Ovary (tissue), 9 donors: Measurements from ENCODE around the gene PLEKHH2. TPM values are rescaled to one million over a fixed set of nuclear protein-coding genes. Genes with fewer than 3 reads are reported as not detected.
A peak's percentile ranks its signal among the peaks of the same experiment; 100 is the strongest.
"Not testable (repeated sequence)": the region's sequence is repeated elsewhere in the genome, so short reads cannot be mapped to it uniquely, and the experiment has no call there.

Source experiments
- DNase-seq, 5 donors: peaks; one replicate each; pipeline ENCODE4 v3.0.0-alpha.2; 2019 to 2020
- H3K27ac ChIP-seq, 2 donors: fragments of 200-600 bp; one replicate each; pipeline versions ENCODE4 v1.5.1 to v1.8.0; 2019 to 2022
- H3K27me3 ChIP-seq: fragments of 200-600 bp; one replicate; pipeline ENCODE4 v1.8.0; 2022
- H3K36me3 ChIP-seq: fragments of 200-600 bp; sonication (generic); one replicate; pipeline ENCODE4 v1.5.1; 2019
- H3K4me1 ChIP-seq: one replicate; pipeline ENCODE4 v1.8.1; 2013; ENCODE audit warnings: mild to moderate bottlenecking, moderate library complexity; ENCODE audit not compliant: insufficient read depth
- H3K4me3 ChIP-seq: fragments of 200-600 bp; sonication (generic); one replicate; pipeline ENCODE4 v1.5.1; 2017
- H3K9me3 ChIP-seq, 2 donors: fragments of 200-600 bp in 1 of 2; sonication (generic) in 1 of 2; one replicate each; pipeline versions ENCODE4 v1.5.1 to v1.8.1; 2013 to 2019; ENCODE audit warnings: mild to moderate bottlenecking in 1 of 2, moderate library complexity in 1 of 2
- CTCF ChIP-seq, 3 donors: fragments of 450-650 bp in 2 of 3; fragments of 200-600 bp in 1 of 3; IDR thresholded peaks; one replicate each; pipeline versions ENCODE4 v1.5.1 to v1.8.0; 2016 to 2022; ENCODE audit warnings: antibody characterized with exemption in 3 of 3, mild to moderate bottlenecking in 1 of 3
- EP300 ChIP-seq: sonication (generic); formaldehyde crosslinking; IDR thresholded peaks from one replicate; pipeline ENCODE4 v1.6.1; 2017; ENCODE audit warnings: antibody characterized with exemption
- POLR2A ChIP-seq: fragments of 450-650 bp; IDR thresholded peaks from one replicate; pipeline ENCODE4 v1.6.1; 2017; ENCODE audit warnings: antibody characterized with exemption, mild to moderate bottlenecking, moderate library complexity
- WGBS, 3 donors: extraction: QIAGEN DNeasy Blood & Tissue Kit in 1 of 3; methylation state at CpG; one replicate each; pipeline versions ENCODE4 v1.1.5 to v1.1.7; 2013 to 2017; 5-methylcytosine and 5-hydroxymethylcytosine counted together
- intact Hi-C, 4 donors: fragments of 100-400 bp; cut with DNase I; formaldehyde crosslinking; loops; one replicate each; pipeline versions ENCODE4 v1.11.0 to v1.15.1; 2022 to 2023
- polyA plus RNA-seq, 2 donors: library from polyadenylated mRNA; stranded (reverse); fragments of 200-250 nt in 1 of 2; fragments of 350-450 nt in 1 of 2; fragmentation: Illumina TruSeq in 1 of 2; extraction: RNeasy Lipid Tissue Mini Kit (QIAGEN cat#74804) in 1 of 2; gene quantifications; one replicate each; pipeline ENCODE4 v1.2.3, GENCODE V29; 2013 to 2014
- total RNA-seq, 7 donors: library from RNA; depleted of rRNA in 2 of 7; stranded (reverse); fragments of >200 nt in 2 of 7; fragmentation: NEBNext Ultra II Directional in 3 of 7; extraction: Animal tissue kit (Norgen Biotek cat#: 25700) in 3 of 7; gene quantifications; one replicate each; pipeline versions ENCODE4 v1.1.0 to v1.2.4, GENCODE V29; 2016 to 2023
- donor health status: DM: no; HTN: no; CAD: no; lungs with moderate emphysema.
- donor health status: DM: no; HTN: no; CAD: no.
- donor health status: Bipolar disorder and iron deficiency.
- donor health status: DM: yes; HTN: yes; CAD: no.
- donor health status: DM: no; HTN: no; CAD: no.
- donor health status: DM: yes; HTN: yes; CAD: no.

The PLEKHH2 gene
- total and polyA plus RNA-seq, 9 donors: 15.8 to 66.5 (median 37.2) TPM

GRCh38 chr2:43595603-43596412 lies 41.3 kb upstream of the PLEKHH2 start, which contains the start of gene THADA:
Gene THADA (minus strand): TSS chr2:43596038. CDS start chr2:43592392, 3,646 bp downstream.
- WGBS, 3 donors: 0% methylated on average over 52 of the region's 52 CpGs
- DNase-seq: peak; percentile 98 to 100 (median 100)
- H3K9me3 ChIP-seq: no peaks in the 10 kb centered on the region
- no peaks in the 10 kb centered on the region for H3K36me3 ChIP-seq
- H3K4me1 ChIP-seq: peaks cover 3% of the 10 kb centered on the region
- TF ChIP-seq POLR2A (peak; percentile 99), CTCF (IDR thresholded peaks at IDR 0.05) (no peak)
- intact Hi-C loops: no loop called here
- no peaks in the 10 kb centered on the region for H3K27me3 ChIP-seq
- H3K27ac ChIP-seq: peak within 1 kb of the TSS; percentile 86 to 90
- H3K4me3 ChIP-seq: peak within 1 kb of the TSS; percentile 94

GRCh38 chr2:43600596-43600995 lies 36.5 kb upstream of the PLEKHH2 start:
- DNase-seq, H3K4me1 ChIP-seq, H3K36me3 ChIP-seq, intact Hi-C loops, H3K27me3 ChIP-seq, H3K4me3 ChIP-seq, H3K27ac ChIP-seq, H3K9me3 ChIP-seq: not testable (repeated sequence)
- WGBS, 3 donors: 50 to 63% (median 56%) methylated on average over 1 of the region's 1 CpG

- Histone ChIP-seq H3K27ac (no peak overlapping the region), H3K36me3 (no peaks in the 10 kb centered on the region), H3K27me3 (no peaks in the 10 kb centered on the region), H3K4me1 (no peaks in the 10 kb centered on the region), H3K4me3 (no peak overlapping the region), H3K9me3 (no peaks in the 10 kb centered on the region)
- DNase-seq: no peak
- intact Hi-C loops: no loop called here
- WGBS, 3 donors: 61 to 77% (median 75%) methylated on average over 4 of the region's 4 CpGs
- TF ChIP-seq CTCF (IDR thresholded peaks at IDR 0.05): no peak
- no peak for TF ChIP-seq POLR2A
- no peak for TF ChIP-seq EP300
Measured at GRCh38 chr2:43604674-43605073, 32.4 kb upstream of the PLEKHH2 start.

- peak in 1 of 3 donors; percentile 18 for TF ChIP-seq CTCF (IDR thresholded peaks at IDR 0.05)
- TF ChIP-seq EP300: no peak
- no peak for TF ChIP-seq POLR2A
- no peaks in the 10 kb centered on the region for H3K9me3 ChIP-seq
- H3K4me3 ChIP-seq: no peak overlapping the region
- no peaks in the 10 kb centered on the region for H3K36me3 ChIP-seq
- DNase-seq: peak in 1 of 5 donors; percentile 35
- intact Hi-C loops: no loop called here
- no peaks in the 10 kb centered on the region for H3K27me3 ChIP-seq
- WGBS, 3 donors: 8 to 9% (median 9%) methylated on average over 2 of the region's 2 CpGs
- H3K4me1 ChIP-seq: no peaks in the 10 kb centered on the region
- H3K27ac ChIP-seq: no peak overlapping the region
Measured at GRCh38 chr2:43605079-43605655, 31.9 kb upstream of the PLEKHH2 start.

- no peak overlapping the region for H3K4me3 ChIP-seq
Measured at GRCh38 chr2:43605851-43606250, 31.2 kb upstream of the PLEKHH2 start.

More at GRCh38 chr2:43605851-43606250, 31.2 kb upstream of the PLEKHH2 start:
- Histone ChIP-seq H3K36me3 (no peaks in the 10 kb centered on the region), H3K27me3 (no peaks in the 10 kb centered on the region), H3K27ac (no peak overlapping the region), H3K4me1 (no peaks in the 10 kb centered on the region), H3K9me3 (no peaks in the 10 kb centered on the region)
- 83 to 87% (median 84%) methylated on average over 5 of the region's 5 CpGs for WGBS, 3 donors
- no peak for TF ChIP-seq EP300
- no peak for TF ChIP-seq CTCF (IDR thresholded peaks at IDR 0.05)
- TF ChIP-seq POLR2A: no peak
- DNase-seq: no peak
- intact Hi-C loops: no loop called here
